ENCODE results near the gene SLC25A25. TPM values are rescaled to one million over a fixed set of nuclear protein-coding genes. Genes with fewer than 3 reads are reported as not detected.

SLC25A25 gene
- total and polyA plus RNA-seq, 10 of the 15 experiments (the other 5 are each of a cell fraction or from before 2014, with no cell fraction given) = 0.04 to 17.1 (median 12.4) TPM; not detected in 1

DNA sequence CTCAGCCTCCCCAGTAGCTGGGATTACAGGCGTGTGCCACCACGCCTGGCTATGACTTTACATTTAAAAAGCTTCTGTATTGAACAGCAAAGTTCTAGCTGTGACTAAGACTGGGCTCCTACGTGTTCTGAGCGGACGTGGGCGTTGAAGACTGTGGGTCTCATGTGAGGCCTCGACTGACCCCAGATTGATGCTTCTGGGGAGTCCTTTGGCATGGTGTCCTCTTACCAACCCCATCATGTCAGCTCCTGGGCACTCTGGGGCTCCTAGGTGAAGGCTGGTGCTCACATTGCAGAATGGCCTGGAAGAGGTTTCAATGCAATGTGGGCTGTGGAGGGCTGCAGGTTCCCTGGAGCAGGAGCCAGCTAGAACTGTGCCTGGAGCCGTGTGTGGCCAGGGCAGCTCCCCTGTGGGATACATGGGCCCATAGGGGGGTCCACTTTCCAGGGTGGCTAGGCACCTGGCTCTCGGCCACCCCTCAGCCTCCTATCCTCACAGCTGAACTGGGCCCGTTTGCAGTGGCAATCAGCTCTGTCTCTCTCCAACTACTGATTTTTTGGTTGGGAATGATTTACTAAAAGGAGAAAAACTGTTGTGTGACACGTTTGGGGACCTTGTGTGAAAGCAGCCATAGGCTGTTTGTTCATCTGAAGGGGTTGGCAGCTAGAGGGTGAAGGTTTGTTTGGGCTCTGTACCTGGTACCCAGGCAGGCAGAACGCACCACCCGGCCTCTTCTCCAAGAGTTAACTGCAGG is 29.7 kb downstream of the SLC25A25 start (continued):
- TF ChIP-seq, protein P1, sequence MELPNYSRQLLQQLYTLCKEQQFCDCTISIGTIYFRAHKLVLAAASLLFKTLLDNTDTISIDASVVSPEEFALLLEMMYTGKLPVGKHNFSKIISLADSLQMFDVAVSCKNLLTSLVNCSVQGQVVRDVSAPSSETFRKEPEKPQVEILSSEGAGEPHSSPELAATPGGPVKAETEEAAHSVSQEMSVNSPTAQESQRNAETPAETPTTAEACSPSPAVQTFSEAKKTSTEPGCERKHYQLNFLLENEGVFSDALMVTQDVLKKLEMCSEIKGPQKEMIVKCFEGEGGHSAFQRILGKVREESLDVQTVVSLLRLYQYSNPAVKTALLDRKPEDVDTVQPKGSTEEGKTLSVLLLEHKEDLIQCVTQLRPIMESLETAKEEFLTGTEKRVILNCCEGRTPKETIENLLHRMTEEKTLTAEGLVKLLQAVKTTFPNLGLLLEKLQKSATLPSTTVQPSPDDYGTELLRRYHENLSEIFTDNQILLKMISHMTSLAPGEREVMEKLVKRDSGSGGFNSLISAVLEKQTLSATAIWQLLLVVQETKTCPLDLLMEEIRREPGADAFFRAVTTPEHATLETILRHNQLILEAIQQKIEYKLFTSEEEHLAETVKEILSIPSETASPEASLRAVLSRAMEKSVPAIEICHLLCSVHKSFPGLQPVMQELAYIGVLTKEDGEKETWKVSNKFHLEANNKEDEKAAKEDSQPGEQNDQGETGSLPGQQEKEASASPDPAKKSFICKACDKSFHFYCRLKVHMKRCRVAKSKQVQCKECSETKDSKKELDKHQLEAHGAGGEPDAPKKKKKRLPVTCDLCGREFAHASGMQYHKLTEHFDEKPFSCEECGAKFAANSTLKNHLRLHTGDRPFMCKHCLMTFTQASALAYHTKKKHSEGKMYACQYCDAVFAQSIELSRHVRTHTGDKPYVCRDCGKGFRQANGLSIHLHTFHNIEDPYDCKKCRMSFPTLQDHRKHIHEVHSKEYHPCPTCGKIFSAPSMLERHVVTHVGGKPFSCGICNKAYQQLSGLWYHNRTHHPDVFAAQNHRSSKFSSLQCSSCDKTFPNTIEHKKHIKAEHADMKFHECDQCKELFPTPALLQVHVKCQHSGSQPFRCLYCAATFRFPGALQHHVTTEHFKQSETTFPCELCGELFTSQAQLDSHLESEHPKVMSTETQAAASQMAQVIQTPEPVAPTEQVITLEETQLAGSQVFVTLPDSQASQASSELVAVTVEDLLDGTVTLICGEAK (IDR thresholded peaks at IDR 0.05; ENCODE audit: borderline replicate concordance) = no peak

GRCh38 chr9:128098297-128099230 is 30.5 kb downstream of the SLC25A25 start:
- H3K4me3 ChIP-seq = no peak overlapping the region
- SMC1A ChIA-PET (ENCODE audit: uncharacterized antibody, unreplicated experiment) = interaction anchor here (1.3 kb wide), 1 partner anchor 143 kb away, joined by 4 read pairs; no protein-coding TSS in a partner anchor
- ATAC-seq (no peak), DNase-seq (ENCODE audit: low read depth, low spot score) (no peak), FAIRE-seq (no peak)
- 93% methylated on average over 31 of the region's 32 CpGs for WGBS (ENCODE audit: insufficient coverage, insufficient replicate concordance, low lambda C conversion rate, missing lambda C conversion rate)
- in situ Hi-C loops (cut with MboI) (no loop called here), intact Hi-C loops (cut with micrococcal nuclease; ENCODE audit: unreplicated experiment) (no loop called here)
- RAD21 ChIA-PET (ENCODE audit: unreplicated experiment) = interaction anchor here (1.2 kb wide), 1 partner anchor 31 kb away, joined by 3 read pairs; the partner anchor contains the start of genes NAIF1 and SLC25A25
- CTCF ChIA-PET = interaction anchor here (0.9 to 2.3 kb wide), 4 partner anchors 17 to 407 kb away, joined by 3 to 10 read pairs (median 4); no protein-coding TSS in a partner anchor
- H3K79me2 ChIP-seq (ENCODE audit: control insufficient read depth, insufficient read depth, low read length) = peaks cover 24% of the 10 kb centered on the region
- H3K4me2 ChIP-seq (ENCODE audit: control insufficient read depth, insufficient read depth) = no peak overlapping the region
- H3K36me3 ChIP-seq (ENCODE audit: control insufficient read depth in 2 of 2, insufficient read depth in 2 of 2, low read length in 1 of 2) = peaks cover 19 to 23% of the 10 kb centered on the region in 2 experiments; a peak in 3 of 4 replicates
- H3K9me3 ChIP-seq (replicated peaks; ENCODE audit: control insufficient read depth, insufficient read depth, low read length) = no peaks in the 10 kb centered on the region
- TF ChIP-seq JUNB (IDR thresholded peaks at IDR 0.05) = no peak
- TF ChIP-seq BMI1 (IDR thresholded peaks at IDR 0.05; ENCODE audit: borderline replicate concordance) = no peak
- no peak for TF ChIP-seq FOXK2 (IDR thresholded peaks at IDR 0.05)
- TF ChIP-seq ZNF217 (IDR thresholded peaks at IDR 0.05) = no peak
- H4K20me1 ChIP-seq (ENCODE audit: control insufficient read depth, insufficient read depth) = peaks cover 3% of the 10 kb centered on the region; the same call in 1 of the 2 replicates
- H3K27ac ChIP-seq (ENCODE audit: control insufficient read depth, insufficient read depth) = no peak overlapping the region
- no peak overlapping the region for H3K9ac ChIP-seq (ENCODE audit: control insufficient read depth, insufficient read depth, low read length)
- peaks cover 14% of the 10 kb centered on the region for H3K4me1 ChIP-seq (ENCODE audit: control insufficient read depth, insufficient read depth, low read length)
- H2AFZ ChIP-seq (ENCODE audit: control insufficient read depth, low read depth, low read length) = no peak overlapping the region
- H3K27me3 ChIP-seq (replicated peaks in 1 of 2; ENCODE audit: control insufficient read depth in 2 of 2, insufficient read depth in 2 of 2, low read length in 1 of 2) = no peaks in the 10 kb centered on the region
- POLR2A ChIA-PET = interaction anchor here (1.0 kb wide), 1 partner anchor 10 kb away, joined by 3 read pairs; no protein-coding TSS in a partner anchor
- BruUV-seq (replicated peaks) = no TSS peak

Data from GM12878 (cell line).